Activated T-cell treated with anti-CD3 and anti-CD28 coated beads for 1 hour (primary cell): ENCODE results near the gene ACOXL.

ENCODE experiments used
- DNase-seq: peaks from one replicate; pipeline ENCODE4 v3.0.0-alpha.2; 2020; ENCODE audit warnings: low read depth

The ACOXL gene

DNA sequence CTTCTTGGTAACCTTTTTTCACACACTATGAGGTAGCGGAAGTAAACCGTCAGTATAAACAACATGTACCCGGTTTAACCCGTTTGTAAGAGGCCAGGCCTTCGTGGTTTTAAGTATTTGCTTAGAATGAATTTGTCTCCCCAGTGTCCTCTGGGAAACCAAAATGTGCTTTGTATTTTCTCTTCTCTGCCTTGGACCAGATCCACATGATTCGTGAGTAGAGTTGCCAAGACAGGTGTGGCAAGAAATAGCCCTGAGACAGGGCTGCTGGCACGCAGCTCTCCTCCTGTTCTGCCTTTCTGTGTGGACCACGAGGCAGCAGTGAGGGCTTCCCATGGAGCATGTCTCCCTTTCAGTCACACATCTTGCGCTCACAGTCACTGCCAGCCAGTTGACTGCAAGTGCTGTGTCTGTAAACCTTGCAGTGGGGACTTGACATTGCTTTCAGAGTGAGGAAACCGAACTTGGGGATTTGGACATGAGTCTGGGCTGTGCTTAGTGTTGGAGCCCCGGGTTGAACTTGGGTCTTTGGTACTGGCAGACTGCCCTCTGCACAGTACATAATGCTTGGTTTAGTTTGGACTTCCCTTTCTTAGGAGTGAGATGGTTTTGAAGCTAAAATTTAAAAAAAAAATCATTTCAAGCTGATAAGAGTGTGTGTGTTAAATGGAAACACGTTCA is 407.4 kb downstream of the ACOXL start:
- no peak for DNase-seq

DNA sequence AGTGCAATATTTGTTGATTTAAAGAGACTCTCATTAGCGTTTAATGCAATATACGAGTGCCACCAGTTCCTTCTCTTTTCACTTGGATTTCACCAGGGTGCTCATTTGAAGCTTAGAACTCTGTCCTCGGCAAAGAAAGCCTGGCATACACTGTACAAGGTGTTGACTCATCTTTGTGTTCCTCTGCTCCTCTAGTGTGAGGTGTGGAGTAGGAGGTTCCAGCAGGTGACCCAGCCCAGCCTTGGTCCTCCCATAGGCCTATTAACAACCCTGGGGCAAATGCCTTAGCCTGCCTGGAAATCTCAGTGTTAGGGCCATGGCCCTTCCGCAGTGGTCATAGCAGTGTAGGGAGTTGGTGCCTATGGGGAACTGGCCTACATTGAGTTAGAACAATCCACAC is 408.4 kb downstream of the ACOXL start:
- no peak for DNase-seq

DNA sequence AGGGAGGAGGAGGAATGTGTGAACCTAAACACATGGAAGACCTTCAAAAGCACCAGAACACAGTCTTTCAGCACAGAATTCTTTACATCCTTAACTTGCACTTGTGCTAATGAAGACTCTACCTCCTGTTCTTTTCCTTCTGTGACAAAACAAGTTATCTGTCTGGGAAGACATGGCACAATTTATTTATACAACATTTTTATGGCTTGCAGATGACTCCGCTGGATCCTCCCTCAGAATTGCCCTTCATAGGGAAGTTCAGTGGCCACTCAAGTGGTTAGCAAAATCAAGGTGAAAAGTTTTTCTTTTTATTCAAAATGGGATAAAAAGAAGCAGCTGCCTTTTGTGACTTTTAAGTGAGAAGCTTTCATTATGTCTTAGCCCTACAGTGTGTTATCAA is 409.7 kb downstream of the ACOXL start:
- DNase-seq = no peak

DNA sequence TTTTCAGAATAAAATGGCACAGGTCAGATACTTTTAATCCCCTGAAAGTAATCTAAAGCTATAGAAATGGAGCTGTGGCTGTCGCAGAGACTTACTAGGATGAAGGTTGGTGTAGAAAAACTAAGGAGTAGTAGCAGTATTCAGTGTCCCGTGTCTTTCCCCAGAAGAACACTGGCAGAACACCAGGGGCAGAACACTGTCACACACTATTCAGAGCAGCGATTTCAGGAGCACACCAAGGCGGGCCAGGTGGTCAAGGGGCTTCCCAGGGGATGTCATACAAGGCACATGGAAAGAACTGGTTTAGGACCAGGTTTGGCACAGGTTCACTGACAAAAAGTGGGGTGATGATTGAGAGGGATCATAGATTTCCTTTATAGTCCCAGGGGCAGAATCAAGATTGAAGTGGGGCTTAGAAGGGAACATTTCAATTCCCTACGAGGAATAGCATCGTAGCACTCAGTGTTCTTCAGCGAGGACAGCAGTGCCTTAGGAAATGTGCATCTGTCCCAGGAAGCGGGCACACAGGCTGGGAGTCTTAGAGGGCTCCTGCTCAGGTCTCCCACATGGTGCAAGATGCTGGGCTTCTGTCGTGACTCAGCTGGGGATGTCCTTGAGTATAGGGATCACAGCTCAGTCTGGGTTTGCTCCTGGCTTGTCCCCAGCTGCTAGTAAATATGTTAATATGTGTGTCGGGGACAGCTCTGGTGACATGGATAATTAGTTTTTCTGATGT is 410.9 kb downstream of the ACOXL start:
- DNase-seq = no peak

DNA sequence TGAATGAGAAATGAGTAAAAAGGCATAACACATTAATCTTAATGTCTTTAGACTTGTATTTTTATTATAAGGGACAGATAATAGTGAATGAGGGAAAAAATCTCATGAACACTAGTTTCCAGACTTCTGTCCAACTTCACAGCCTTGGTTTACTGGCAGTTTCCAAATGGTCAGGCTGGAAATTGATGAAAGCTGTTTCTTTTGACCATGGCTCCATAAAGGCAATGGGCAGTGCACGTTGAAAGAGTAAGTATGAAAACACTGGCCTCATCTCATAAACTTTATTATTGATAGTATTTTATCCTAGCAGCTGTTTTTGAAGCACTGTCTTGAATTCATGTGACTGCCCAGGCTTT is 411.4 kb downstream of the ACOXL start:
- no peak for DNase-seq

DNA sequence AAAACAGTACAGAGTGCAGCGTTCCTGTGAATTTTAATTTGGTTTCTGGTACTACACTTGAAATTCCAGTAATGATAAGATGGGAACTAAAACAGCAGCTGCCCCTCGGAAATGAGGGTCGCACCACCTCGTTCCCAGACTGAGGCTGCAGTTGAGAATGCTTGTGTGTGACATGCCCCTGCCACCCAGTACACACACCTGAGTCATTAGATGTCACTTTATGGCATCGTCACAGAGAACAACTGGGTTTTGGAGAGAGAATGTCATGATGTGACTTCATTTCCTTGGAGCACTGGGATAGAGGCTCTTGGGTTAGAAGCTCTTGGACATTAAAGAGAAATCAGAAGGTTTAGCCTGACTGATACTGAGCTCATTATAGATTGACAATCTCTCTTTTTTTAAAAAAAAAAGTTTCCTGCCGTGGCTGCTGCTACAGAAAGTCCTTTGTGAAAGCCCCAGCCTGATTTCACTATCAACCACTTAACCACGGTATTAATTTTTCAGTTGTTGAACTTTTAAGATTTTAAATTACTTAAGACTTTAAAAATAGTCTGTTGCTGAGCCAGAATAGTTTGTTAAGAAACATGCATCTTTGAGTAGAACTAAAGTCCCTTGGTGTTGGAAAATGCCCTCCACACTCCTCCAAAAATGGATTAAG is 412.9 kb downstream of the ACOXL start:
- DNase-seq = no peak

DNA sequence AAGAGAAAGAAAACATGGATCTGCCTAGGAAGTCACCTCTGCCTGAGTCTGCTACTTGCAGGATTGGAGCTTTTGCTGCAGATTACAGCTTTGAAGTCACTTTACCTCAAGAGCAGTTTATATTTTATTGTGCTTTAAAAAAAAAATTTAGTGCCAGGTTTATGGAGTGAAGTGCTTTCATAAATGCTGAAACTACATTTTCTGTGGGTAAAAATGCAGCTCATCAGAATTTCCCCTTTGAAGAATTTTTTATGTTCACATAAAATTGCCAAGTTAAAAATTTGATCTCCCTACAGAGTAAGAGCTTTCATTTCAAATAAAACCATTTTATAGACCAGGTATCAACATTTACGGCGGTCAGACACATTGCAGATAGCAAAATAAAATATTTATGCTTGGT is 413.6 kb downstream of the ACOXL start:
- DNase-seq = no peak

DNA sequence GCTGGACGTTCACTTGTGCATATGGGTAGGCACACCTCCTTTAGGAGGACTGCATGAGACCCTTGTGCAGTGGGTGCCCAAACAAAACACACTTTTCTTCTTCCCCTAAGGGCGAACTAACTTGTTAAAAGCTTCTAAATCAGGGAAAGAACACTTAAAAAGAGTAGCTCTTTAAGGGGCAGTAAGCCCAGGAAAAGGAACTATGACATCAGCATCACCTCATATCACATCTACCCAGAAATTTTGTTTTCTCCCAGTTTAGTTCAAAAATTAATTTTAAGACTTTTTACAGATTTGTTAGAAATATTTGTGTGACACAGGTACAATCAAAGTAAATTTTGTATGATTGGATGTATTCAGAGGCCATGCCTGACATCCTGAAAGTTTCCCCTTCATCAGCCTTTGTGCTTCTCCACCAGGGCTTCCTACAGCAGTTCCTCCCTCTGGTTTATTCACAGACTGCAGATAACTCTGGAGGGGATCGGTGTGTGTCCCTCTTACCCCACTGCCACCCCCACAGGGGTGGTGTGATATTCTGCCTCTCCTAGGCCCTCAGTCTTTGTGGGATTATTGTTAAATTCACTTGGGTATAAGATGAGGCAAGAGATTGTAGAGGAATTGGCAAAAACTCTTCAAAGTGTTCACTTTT is 416.0 kb downstream of the ACOXL start:
- DNase-seq = no peak

DNA sequence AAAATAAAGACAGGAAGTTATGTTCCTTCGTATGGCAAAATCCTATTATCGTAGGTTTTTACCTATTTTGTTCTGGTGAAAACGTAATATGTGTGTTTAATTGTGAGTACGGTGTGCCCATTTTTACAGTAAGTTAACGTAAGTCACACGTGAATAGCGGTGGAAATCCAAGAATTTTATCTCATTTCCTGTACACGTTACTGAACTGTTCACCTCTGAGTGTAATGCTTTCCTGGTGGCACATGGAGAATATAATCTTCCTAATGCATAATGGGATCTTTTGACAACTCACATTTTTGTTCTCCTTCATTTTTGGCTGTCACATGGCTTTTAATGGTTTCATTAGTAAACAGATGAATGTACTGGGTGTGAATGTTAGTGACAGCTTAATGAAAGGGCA is 416.6 kb downstream of the ACOXL start:
- DNase-seq = no peak

DNA sequence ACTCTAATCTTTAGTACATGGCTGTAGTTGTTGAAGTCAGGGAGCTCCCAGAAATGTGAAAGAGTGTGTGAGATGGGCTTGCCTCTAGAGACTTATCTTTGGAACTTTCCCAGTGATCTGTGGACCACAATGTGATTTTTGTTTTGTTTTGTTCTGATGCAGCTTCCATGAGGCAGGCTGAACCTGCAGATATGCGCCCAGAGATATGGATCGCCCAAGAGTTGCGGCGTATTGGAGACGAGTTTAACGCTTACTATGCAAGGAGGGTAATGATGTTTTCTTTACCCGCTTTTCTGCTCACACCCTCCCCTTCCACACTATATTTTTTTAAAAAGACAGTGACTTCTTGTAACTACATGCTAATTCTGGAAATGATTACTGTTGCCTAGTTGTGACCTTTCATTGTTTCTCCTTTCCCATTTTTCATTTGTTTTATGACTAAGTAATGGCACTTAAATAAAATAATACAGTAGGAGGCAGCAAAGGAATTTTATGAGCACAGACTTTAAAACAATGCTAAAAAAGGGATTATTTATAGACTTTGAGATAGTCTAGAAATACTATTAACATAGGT is 417.6 kb downstream of the ACOXL start:
- DNase-seq = no peak

DNA sequence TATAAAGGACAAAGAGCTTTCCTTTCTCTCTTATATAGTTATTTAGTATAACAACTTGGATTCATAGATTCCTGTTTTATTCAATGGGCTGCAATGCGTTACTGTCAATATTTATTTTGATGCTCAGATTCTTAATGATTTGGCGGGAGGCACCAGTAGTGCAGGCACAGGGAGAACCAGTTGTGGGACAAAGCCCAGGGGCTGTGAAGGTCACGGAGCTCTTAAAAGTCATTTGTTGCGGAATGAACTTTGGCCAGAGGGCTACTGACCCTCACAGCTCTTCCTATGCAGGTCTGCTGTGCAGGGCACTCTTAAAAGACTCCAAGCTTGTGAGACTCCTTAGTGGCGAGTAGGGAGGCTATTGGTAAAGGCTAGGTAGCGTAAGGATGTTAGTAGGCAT is 422.4 kb downstream of the ACOXL start:
- no peak for DNase-seq

DNA sequence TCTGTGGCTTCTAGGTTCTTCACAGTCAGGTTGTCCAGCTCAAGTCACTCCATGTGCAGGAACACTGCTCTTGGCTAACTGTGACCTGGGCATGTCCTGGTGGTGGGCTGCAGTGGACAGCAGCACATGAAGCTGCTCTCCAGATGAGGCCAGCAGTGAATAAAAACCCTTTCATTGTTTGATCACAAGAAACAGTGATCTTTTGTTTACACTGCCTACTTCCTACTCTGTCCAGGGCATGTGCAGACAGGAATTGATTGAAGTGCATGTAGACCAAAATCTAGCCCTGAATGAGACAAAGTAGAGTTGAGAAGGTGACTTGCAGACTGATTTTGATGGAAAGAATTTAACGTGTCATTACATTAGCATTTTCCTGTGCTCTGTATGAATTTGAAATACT is 423.2 kb downstream of the ACOXL start:
- no peak for DNase-seq

DNA sequence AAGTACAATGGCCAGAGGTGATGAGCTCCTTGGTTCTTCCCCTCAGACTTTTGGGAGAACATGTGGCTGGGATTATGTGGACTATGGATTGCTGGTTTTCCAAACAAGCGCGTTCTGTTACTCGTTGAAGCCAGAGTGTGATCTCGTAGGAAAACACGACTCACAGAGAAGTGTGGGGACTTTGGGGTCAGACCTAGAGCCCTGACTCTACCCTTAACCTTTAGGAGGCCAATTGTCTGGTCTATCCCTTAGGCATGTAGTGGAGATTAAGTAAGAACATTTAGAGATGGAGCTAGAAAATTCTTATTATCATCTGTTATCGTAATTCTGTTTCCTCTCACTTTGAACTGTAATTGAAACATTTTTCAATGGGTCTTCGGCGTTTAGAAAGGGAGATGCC is 424.2 kb downstream of the ACOXL start:
- no peak for DNase-seq

DNA sequence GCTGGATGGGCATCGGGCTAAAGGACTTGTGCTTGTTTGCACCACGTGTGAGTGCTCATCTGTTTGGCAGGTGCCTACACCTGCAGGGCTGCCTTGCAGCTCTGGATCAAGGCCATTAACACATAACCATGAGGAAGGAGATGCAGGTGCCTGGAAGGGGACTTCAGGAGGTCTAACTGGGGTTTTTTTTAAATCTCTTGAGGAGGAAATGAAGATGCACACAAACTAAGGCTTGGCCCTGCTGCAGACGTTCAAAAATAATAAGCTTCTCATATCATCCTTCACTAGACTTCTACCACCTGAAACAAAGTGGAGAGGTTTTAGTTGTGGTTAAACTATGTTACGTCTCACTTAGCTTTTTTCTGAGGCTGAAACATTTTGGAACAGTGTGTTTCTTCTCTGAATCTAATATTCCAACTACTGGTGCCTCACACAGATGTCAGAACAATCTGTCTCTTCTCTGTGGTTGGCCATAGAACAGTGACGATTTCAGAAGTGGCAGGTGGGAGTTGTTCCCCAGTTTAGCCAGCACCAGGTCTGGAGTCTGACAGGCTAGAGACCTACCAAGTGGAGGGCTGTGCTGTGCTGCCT is 424.8 kb downstream of the ACOXL start:
- no peak for DNase-seq

DNA sequence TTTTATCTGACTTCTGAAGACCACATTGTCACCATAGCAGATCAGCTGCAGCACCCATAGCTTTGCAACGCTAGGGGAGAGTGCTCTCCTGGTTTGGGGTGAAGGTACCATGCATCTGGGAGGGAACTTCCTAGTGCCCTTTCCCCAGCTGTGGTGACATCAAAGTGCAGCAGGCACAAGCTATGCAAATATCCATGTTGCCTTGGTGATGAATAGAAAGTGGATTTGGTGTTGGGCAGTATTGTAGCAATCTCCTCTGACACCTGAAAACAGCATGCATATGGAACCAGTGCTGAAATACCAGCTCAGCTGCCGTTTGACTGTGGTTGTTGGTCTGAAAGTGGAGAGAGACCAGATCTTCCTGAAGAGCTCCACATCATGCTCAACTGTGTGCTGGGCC is 425.4 kb downstream of the ACOXL start:
- no peak for DNase-seq

DNA sequence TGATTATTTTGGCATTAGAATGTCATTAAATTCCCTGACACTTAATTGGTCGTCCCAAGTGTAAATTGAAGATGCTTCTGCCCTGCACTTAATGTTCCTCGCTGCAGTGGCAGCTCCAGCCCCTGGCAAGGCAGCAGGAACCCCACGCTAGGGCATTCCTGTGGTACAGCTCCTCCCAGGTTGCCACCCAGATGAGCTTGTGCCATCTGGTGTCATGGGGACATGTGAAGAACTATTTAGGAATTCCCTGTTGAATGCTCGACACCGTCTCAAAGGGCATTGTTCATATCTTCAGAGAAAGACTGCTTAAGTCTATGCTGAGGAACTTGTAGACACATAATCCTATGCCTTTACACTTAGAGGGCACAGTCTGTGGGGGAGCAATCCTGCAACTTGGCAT is 427.3 kb downstream of the ACOXL start:
- no peak for DNase-seq

DNA sequence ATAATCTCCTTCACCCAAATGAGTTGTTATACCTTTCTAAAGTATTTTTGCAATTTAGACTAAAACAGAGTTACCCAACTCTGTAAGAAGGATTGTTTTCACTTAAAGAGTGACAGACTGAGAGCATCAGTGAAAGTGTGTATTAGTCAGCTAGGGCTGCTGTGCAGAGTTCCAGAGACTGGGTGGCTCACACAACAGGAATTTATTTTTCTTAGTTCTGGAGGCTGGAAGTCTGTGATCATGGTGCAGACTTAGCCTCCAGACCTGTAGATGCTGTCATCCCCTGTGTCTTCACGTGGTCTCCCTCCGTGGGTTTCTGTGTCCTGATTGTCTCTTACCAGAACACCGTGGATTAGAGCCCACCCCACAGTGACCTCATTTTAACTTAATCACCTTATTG is 428.4 kb downstream of the ACOXL start:
- no peak for DNase-seq

DNA sequence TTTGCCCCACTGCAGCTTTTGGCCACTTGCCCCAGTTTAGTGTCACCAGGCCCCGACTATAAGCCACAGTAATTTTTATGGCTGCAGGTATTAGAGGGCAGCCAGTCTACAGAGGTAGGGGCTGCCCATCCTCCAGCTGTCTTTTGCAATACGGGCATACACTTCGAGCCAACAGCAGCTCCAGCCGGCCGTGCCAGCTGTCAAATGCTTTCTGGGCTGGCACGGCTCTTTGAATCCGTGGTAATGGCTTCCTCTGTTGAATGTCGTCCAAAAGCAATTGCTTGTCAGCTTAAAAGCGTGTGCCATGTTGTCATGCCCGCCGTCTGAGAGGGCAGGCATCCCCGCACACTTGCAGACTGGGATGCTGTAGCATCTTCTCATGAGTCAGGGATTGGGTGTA is 429.6 kb downstream of the ACOXL start:
- DNase-seq = no peak

DNA sequence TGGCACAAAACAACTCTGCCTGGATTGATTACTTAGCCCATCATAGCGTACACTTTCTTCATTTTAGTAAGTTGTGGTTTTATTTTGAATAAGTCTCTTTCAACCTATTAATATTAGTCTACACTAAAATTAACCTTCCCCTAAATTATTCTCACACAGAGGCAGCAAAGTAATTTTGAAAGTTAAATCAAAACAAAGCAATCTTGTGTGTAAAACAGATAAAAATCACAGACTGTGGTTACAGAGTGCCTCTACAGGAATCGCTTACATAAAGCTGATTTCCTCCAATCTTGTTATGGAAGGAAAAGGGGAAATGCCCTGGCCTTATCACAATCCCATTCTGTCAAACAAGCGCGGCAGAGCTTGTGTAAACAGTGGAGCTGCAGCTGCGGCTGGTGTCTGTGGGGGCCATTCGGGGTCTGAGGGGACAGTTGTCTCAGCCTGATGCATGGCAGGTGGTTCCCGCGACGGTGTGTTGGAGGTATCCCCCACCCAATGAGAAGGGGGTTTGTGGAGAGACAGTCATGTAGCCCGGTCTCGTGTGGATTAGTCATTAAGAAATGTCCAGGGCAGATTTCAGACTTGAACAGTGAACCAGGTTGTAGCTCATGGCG is 430.5 kb downstream of the ACOXL start:
- no peak for DNase-seq

DNA sequence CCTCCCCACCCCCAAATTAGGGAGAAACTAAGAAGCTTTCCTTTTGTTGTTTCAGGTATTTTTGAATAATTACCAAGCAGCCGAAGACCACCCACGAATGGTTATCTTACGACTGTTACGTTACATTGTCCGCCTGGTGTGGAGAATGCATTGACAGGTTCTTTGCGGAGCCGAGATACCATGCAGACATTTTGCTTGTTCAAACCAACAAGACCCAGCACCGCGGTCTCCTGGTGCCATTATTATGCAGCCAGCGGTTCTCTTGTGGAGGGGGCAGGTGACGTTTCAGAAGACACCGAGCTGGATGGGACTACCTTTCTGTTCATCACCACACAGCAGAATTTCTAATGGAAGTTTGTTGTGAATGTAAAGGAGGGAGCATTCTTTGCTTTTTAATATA is 431.7 kb downstream of the ACOXL start:
- no peak for DNase-seq

DNA sequence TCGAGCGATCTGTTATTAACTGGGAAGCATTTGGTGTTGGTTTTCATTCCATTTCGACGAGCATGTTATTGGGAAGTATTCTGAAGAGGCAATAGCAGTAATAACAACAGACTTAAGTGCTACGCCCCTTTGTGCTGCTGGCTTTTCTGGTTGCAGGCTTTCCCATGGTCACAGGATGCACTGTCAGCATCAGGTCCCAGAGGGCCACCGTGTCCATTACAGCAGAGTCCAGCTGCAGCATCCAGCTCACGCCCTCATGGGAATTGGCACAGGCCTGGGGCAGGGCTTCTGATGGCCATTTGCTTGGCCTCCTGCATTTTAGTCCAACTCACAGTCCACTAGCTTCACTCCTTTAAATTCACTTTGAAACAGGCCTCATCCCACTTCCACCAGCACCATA is 432.7 kb downstream of the ACOXL start:
- no peak for DNase-seq

DNA sequence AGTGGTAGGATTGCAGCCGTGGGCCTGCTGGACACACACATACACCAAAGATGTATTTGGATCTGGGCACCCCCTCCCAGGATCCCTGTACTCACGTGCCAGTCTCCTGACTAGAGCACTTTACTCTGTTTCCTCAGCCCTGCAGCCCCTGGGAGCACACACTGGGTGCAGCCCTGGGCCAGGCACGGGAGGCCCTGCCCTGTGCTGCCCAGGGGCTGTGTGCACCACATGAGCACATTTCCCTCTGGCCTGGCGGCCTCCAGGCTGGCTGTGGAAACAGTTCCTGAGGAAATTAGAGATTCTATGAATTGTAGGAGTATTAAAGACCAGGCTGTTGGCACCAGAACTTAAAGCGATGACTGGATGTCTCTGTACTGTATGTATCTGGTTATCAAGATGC is 433.7 kb downstream of the ACOXL start:
- DNase-seq = no peak
